T-helper 1 cell treated with Interleukin-12 subunit alpha and Interleukin-12 subunit beta and Interleukin-4 antibody, amounts not matched to agents 30 ng/mL and 1 ng/mL, for 36 hours (primary cell): ENCODE results near the gene ALMS1. TPM values are rescaled to one million over a fixed set of nuclear protein-coding genes. Genes with fewer than 3 reads are reported as not detected.
"Not testable (repeated sequence)": the region's sequence is repeated elsewhere in the genome, so short reads cannot be mapped to it uniquely, and the experiment has no call there.

Experiments used
- intact Hi-C: fragments of 100-400 bp; cut with micrococcal nuclease; formaldehyde crosslinking; loops from one replicate; pipeline ENCODE4 v1.15.1; 2024
- total RNA-seq: library from RNA; stranded (reverse); gene quantifications from 2 replicates; pipeline ENCODE4 v1.2.3, GENCODE V29; 2022

ALMS1 gene
- 16.1 and 16.9 TPM in 2 replicates for total RNA-seq

DNA sequence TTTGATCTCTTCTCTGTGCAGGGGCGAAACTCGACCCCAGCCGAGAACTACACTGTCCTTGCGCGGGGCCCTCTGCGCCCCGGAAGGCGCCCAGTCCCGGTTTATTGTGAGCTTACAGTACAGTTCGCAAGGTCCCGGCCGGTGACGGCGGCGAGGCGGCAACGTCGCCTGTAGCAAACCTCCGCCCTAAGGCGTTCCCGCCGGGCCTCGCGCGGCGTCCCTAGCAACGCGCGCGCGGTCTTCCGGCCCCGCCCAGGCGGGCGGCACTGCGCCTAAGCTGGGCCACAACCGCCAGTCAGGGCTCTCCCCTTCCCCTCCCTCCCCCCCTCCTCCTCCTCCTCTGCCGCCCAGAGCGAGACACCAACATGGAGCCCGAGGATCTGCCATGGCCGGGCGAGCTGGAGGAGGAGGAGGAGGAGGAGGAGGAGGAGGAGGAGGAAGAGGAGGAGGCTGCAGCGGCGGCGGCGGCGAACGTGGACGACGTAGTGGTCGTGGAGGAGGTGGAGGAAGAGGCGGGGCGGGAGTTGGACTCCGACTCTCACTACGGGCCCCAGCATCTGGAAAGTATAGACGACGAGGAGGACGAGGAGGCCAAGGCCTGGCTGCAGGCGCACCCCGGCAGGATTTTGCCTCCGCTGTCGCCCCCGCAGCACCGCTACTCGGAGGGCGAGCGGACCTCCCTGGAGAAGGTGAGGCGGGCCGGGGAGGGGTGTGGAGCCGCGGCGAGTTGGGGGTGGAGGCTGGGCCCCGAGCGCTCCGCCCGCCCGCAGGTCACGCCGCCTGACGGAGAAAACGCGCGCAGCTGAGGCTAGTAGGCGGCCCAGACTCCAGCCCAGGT, at the start of gene ALMS1:
Gene ALMS1 (plus strand): TSS at position 333 of the 838 bp plus-strand sequence. CDS start 33 bp downstream, at position 366.
- intact Hi-C loops, result loop anchor here (1.0 to 10.0 kb wide), 17 partner anchors 92 to 1573 kb away; partner anchors contain the start of genes CCT7, DGUOK, EGR4 and EXOC6B

DNA sequence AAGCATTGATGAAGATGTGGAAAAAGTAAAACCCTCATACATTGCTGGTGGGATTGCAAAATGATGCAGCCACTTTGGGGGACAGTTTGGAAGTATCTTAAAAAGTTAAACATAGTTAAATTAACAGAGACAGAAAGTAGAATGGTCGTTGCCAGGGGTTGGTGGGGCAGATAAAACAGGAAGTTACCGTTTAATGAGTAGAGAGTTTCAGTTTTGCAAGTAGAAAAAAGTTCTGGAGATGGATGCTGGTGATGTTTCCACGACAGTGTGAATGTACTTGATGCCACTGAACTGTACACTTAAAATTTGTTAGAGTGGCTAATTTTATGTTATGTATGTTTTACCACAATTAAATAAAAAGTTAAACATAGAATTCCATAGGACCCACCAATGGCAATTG, 47.8 kb upstream of the ALMS1 start:
- intact Hi-C loops, result no loop called here

DNA sequence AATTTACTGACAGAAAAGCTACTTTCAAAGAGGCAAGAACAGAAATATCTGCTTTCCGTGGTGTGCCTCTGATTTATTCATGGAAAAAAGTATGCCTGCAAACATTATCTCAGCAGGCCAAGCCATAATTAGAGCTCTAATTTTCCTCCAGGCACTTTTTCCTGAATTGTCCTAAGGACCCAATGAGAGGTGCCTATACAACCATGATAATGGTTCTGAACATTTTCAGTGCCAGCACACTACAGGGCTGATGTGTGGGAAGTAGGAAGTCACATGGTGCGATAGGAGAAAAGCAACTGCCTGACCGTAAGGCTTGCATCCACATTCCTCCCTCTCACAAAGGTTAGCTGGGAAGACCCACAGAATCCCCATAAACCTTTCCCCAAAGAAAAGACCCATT, 46.4 kb upstream of the ALMS1 start:
- intact Hi-C loops, result no loop called here

GRCh38 chr2:73341039-73341438, 44.6 kb upstream of the ALMS1 start:
- intact Hi-C loops, result no loop called here

DNA sequence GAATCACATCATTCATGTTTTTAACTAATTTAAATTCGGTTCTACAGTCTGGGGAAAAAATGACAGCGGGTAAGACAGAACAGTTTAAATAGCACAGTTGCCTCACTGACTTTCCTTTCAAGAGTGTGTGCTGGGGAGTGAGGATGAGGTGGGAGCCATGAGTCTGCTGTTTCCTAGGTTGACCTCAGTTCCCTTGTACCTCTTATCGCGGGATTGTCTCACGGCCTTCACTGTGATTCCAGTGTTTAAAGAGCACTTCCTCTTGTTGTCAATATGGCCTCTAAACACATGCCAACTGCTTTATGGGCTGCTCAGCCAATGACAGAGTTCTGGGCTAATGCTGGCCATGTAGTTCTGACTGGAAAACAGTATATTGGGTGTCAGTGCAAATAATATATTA, 41.6 kb upstream of the ALMS1 start:
- intact Hi-C loops, result no loop called here

DNA sequence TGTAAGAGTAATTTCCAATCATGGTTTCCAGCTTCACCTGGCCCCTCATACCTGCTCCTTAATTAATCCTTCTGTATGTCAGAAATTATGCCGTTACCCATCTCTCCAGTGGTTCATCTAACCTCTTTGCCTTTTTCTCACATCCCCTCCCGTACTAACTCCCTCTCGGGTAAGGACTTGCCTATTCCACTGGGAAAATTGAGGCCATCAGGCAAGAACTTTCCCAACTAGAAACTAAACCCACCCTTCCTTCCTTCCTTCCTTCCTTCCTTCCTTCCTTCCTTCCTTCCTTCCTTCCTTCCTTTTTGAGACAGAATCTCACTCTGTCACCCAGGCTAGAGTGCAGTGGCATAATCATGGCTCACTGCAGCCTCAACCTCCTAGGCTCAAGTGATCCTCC, 40.9 kb upstream of the ALMS1 start:
- intact Hi-C loops, result not testable (repeated sequence)

DNA sequence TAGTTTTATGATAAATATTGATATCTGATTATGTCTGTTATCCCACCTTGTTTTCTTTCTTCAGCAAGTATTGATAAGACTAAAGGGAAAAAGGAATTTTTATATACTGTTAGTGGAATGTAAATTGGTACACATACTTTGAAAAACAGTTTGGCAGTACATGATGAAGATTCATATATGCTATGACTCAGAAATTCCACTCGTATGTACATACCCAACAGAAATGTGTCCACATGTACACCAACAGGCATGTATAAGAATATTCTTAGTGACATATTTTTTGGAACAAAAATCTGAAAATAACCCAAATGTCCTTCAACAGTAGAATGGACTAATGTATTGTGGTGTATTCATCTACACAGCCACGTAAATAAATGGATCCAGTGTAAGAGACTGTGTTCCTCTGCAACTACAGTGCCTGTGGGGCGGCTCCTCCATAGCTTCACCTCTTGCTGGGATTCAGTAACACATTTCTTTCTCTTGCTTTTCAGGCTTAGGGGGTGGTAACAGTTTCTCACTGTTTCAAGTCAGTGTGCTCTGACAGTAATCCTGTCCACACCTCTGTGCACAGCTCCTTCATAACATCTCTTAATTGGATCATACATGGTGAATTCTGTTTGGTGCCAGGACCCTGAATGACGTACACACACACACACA, 35.5 kb upstream of the ALMS1 start:
- intact Hi-C loops, result no loop called here

DNA sequence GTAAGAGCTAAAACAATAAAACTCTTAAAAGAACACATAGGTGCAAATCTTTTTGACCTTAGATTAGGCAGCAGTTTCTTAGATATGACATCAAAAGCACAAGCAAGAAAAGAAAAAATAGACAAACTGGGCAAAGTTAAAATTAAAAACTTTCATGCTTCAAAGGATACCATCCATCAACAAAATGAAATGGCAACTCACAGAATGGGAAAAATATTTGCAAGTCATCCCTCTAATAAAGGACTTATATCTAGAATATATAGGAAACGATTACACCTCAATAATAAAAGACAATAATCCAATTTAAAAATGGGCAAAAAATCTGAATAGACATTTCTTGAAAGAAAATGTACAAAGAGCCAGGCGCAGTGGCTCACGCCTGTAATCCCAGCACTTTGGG, 29.5 kb upstream of the ALMS1 start:
- intact Hi-C loops, result no loop called here

GRCh38 chr2:73359915-73360697, 25.5 kb upstream of the ALMS1 start:
- intact Hi-C loops, result no loop called here

GRCh38 chr2:73366060-73366459, 19.6 kb upstream of the ALMS1 start:
- intact Hi-C loops, result no loop called here

- intact Hi-C loops, result no loop called here
Observed at GRCh38 chr2:73368781-73369180, 16.9 kb upstream of the ALMS1 start.

DNA sequence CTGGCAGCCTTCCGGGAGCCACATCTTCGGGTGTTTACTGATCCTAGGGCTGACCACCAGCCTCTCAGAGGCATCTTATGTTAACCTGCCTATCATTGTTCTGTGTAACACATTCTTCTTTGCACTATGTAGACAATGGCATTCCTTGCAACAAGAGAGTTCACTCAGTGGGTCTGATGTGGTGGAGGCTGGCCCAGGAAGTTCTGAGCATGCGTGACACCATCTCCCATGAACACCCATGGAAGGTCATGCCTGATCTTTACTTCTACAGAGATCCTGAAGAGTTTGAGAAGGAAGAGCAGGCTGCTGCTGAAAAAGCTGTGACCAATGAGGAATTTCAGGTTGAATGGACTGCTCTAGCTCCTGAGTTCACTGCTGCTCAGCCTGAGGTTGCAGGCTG, 15.3 kb upstream of the ALMS1 start:
- intact Hi-C loops, result no loop called here

- intact Hi-C loops, result no loop called here
Observed at GRCh38 chr2:73373344-73373743, 12.3 kb upstream of the ALMS1 start.

DNA sequence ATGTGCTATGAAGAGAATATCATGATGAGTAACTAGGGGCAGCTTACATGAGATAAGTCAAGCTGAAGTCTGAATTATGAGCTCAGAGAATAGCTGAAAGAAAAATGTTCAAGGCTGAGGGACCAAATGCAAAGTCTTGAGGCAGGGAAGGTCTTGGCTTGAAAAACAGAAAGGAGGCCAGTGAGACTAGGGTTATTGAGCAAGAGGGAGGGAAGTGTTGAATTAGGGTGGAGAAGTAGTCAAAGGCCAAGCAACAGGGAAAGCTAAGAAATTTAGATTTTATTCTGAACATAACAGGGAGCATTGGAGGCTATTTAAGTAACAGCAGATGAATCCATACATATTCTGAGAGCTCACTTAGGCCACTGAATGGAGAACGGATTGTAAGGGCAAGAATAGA, 11.4 kb upstream of the ALMS1 start:
- intact Hi-C loops, result no loop called here

DNA sequence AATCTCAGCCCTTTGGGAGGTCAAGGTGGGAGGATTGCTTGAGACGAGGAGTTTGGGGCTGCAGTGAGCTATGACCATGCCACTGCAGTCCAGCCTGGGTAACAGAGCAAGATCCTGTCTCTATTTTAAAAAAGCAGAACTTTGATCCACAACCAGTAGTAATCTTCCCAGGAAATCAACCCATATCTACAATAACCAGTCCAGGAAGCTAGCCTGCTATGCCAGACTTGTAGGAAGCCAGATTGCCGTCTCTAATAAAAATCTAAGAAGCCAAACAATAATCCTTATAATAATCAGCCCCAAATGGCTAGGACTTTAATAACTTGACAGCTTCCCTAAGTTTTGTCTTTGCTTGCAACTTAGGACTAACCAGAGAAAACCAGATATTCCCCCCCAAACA, 9.0 kb upstream of the ALMS1 start:
- intact Hi-C loops, result no loop called here

- intact Hi-C loops, result loop anchor here (10.0 kb wide), 1 partner anchor 1462 kb away; no protein-coding TSS in a partner anchor
Observed at GRCh38 chr2:73383036-73383435, 2.6 kb upstream of the ALMS1 start.

DNA sequence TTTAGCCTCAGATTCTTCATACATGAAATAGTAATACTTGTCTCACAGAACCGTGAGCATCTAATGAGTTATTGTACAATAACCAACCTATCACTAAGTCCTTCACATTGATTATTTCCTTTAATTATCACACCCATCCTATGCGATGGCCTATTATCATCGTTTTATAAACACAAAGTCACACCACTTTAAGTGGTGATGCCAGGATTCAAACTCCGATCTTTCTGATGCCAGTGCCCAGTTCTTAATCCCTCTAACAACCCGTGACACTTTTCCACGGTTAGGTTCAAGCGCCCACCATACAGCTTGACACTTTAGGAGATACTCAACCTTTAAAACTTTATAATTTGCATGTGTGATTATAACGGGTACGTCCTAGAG, 523 bp upstream of the ALMS1 start:
- intact Hi-C loops, result loop anchor here (1.0 to 10.0 kb wide), 15 partner anchors 92 to 1460 kb away; partner anchors contain the start of genes CCT7, DGUOK, EGR4 and EXOC6B

GRCh38 chr2:73386342-73386868, 769 bp downstream of the ALMS1 start:
- intact Hi-C loops, result loop anchor here (1.0 to 10.0 kb wide), 6 partner anchors 274 to 1572 kb away; partner anchors contain the start of genes INO80B, POLE4, RAB11FIP5 and SEMA4F

- intact Hi-C loops, result loop anchor here (1.0 to 10.0 kb wide), 6 partner anchors 275 to 1571 kb away; partner anchors contain the start of genes INO80B, POLE4, RAB11FIP5 and SEMA4F
Observed at GRCh38 chr2:73386894-73387636, 1.4 kb downstream of the ALMS1 start.

DNA sequence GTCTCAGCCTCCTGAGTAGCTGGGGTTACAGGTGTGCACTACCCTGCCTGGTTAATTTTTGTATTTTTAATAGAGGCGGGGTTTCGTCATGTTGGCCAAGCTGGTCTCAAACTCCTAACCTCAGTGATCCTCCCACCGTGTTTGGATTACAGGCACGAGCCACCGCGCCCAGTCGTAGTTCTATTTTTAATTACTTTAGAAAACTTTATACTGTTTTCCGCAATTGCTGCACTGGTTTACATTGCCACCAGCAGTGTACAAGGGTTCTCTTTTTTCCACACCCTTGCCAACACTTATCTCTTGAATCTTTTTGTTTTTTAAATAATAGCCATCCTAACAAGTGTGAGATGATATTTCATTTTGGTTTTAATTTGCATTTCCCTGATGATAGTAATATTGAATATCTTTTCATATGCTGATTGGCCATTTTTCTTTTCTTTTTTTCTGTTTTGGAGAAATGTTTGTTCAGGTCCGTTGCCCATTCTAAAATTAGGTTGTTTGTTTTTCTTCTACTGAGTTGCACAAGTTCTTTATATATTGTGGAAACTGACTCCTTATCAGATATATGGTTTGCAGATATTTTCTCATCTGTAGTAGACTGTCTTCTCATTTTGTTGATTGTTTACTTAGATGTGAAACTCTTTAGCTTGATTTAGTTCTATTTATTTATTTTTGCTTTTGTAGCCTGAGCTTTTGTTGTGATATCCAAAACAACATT, 16.9 kb downstream of the ALMS1 start:
- intact Hi-C loops, result no loop called here
